AG04449 (cell line): ENCODE data around the gene KIFC3.

Experiments used
- CTCF ChIA-PET: fragments of 350-600 bp; formaldehyde crosslinking; extraction: SDS; loops from one replicate; lab custom pipeline; 2021; ENCODE audit warnings: antibody characterized with exemption; lab: Yijun Ruan, JAX
- POLR2A ChIA-PET: fragments of 400-600, 350-600 bp; formaldehyde crosslinking; extraction: SDS; loops from one replicate; lab custom pipeline; 2020; ENCODE audit warnings: antibody characterized with exemption, inconsistent platforms; lab: Yijun Ruan, JAX
- DNase-seq: peaks from one replicate; pipeline ENCODE4 v3.0.0-alpha.2; 2010; ENCODE audit warnings: low read depth, low spot score
- H3K4me3 ChIP-seq: 2 replicates; pipeline ENCODE4 v1.5.1; 2011; ENCODE audit warnings: low read depth, mild to moderate bottlenecking, control low read depth, low read length
- TF ChIP-seq, protein P1 (sequence below): IDR thresholded peaks from one replicate; pipeline ENCODE4 v1.5.1; 2011; ENCODE audit warnings: mild to moderate bottlenecking, moderate library complexity, low read length, control low read depth, inconsistent platforms; ENCODE audit not compliant: insufficient read depth; ENCODE audit errors: missing control alignments

The KIFC3 gene

DNA sequence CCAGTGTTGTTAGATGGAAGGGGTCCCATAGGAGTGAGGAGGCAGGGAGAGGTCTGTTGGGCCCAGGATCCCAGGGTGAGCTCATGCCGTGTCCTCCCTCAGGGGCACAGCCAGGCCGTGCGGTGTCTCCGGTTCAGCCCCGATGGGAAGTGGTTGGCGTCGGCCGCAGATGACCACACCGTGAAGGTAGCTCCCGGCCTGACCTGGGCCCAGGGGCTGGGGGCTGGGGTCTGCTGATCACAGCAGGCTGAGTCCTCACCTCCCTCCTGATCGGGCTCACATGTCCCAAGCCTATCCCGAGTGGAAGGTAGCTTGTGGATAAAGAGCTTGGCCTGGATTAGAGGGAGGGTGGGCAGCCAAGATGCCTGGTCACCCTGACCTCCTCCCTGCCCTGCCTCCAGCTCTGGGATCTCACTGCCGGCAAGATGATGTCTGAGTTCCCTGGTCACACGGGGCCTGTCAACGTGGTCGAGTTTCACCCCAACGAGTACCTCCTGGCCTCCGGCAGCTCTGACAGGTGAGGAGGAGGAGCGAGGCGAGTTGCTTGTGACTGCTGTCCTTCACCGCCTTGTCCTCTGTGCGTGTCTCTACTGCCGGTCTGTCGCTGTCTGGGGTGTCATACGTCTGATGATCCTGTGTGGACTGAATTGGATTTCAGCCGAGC lies 50.6 kb downstream of the KIFC3 start:
- DNase-seq, result no peak
- ChIA-PET CTCF (interaction anchor here (0.9 to 1.1 kb wide), 3 partner anchors 9 to 30 kb away, joined by 3 read pairs; no protein-coding TSS in a partner anchor), POLR2A (no interaction called here)
- H3K4me3 ChIP-seq, result no peak overlapping the region
- TF ChIP-seq, protein P1, sequence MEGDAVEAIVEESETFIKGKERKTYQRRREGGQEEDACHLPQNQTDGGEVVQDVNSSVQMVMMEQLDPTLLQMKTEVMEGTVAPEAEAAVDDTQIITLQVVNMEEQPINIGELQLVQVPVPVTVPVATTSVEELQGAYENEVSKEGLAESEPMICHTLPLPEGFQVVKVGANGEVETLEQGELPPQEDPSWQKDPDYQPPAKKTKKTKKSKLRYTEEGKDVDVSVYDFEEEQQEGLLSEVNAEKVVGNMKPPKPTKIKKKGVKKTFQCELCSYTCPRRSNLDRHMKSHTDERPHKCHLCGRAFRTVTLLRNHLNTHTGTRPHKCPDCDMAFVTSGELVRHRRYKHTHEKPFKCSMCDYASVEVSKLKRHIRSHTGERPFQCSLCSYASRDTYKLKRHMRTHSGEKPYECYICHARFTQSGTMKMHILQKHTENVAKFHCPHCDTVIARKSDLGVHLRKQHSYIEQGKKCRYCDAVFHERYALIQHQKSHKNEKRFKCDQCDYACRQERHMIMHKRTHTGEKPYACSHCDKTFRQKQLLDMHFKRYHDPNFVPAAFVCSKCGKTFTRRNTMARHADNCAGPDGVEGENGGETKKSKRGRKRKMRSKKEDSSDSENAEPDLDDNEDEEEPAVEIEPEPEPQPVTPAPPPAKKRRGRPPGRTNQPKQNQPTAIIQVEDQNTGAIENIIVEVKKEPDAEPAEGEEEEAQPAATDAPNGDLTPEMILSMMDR, result no peak

DNA sequence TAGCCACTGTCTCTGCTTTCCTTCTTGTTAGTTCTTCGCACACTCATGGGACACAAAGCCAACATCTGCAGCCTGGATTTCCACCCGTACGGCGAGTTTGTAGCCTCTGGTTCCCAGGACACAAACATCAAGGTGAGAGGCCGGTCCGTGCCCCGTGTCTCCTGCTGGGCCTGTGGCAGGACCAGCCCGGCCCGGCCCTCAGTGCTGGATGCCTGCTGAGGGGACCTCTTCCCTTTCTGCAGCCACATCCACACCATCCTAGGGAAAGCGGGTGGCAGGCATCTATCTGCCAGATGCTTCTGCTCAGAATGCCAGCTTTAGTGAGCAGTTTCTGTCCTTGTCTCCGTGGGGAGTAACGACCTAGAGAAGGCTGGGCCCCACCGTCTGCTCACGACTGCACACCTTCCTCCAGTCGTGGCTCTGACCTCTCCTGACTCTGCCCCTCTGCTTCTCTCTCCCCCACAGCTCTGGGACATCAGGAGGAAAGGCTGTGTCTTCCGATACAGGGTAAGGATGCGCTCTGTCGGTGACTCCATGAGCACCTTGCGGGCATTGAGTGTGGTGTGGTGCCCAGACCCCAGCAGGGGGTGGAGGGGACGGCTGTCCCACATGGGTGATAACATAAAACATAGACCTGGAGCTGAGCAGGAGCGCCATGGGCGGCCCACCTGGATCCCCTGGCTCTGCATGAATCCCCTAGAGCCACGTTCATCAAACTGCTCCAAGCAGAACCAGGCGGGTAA lies 51.3 kb downstream of the KIFC3 start:
- no peak overlapping the region for H3K4me3 ChIP-seq
- TF ChIP-seq, protein P1, result no peak
- POLR2A ChIA-PET, result no interaction called here
- DNase-seq, result no peak
- CTCF ChIA-PET, result interaction anchor here (0.9 to 1.3 kb wide), 3 partner anchors 9 to 31 kb away, joined by 3 read pairs; no protein-coding TSS in a partner anchor

GRCh38 chr16:57749856-57750452 lies 52.3 kb downstream of the KIFC3 start:
- TF ChIP-seq, protein P1, result no peak
- POLR2A ChIA-PET, result no interaction called here
- H3K4me3 ChIP-seq, result no peak overlapping the region
- CTCF ChIA-PET, result interaction anchor here (1.3 to 6.5 kb wide), 2 partner anchors 7 to 10 kb away, joined by 3 to 45 read pairs; no protein-coding TSS in a partner anchor
- DNase-seq, result no peak

DNA sequence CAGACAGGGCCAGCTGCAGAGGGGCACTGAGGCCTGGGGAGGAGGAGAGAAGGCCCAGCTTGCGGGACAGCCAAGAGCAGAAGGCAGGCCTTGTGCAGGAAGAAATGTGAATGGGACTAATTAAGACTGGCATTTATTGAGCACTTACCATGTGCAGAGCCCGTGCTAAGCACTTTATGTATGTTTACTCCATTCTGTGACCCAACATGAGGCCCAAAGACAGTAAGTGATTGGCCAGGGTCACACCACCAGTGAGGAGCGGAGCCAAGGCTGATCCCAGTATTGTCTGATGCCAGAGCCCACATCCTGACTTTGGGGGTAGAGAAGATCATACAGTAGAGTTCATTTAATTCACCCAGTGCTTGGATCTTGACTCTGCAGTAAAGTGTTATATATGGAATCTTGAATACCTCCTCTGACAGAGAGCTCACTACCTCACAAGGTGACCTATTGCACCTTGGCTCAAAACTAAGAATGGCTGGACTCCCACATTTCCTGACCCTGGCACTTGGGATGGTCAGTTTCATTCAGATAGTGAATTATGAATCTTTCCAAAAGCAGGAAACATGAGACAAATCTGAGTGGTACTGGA lies 53.1 kb downstream of the KIFC3 start:
- ChIA-PET CTCF (interaction anchor here (6.5 kb wide), 1 partner anchor 8 kb away, joined by 45 read pairs; no protein-coding TSS in a partner anchor), POLR2A (interaction anchor here (1.1 kb wide), 1 partner anchor 14 kb away, joined by 3 read pairs; the partner anchor contains the start of gene KATNB1)
- DNase-seq, result no peak
- H3K4me3 ChIP-seq, result no peak overlapping the region
- TF ChIP-seq, protein P1, result no peak

GRCh38 chr16:57748596-57748995 lies 53.7 kb downstream of the KIFC3 start:
- DNase-seq, result no peak
- ChIA-PET POLR2A (interaction anchor here (1.1 to 1.2 kb wide), 2 partner anchors 8 to 13 kb away, joined by 3 read pairs; partner anchors contain the start of gene KATNB1), CTCF (interaction anchor here (0.6 to 6.5 kb wide), 3 partner anchors 9 to 13 kb away, joined by 3 to 45 read pairs (median 3); no protein-coding TSS in a partner anchor)
- TF ChIP-seq, protein P1, result no peak
- no peak overlapping the region for H3K4me3 ChIP-seq
